KG1 (cell line): Measurements from ENCODE around the gene LRRC46.
A peak's percentile ranks its signal among the peaks of the same experiment; 100 is the strongest.

ENCODE experiments used
- DNase-seq: peaks from one replicate; lab custom pipeline; 2025; lab: John Stamatoyannopoulos, UW

Gene LRRC46

GRCh38 chr17:47810200-47810821 lies 21.2 kb upstream of the LRRC46 start:
- no peak for DNase-seq

- DNase-seq: no peak
Observed at GRCh38 chr17:47810901-47811635, 20.4 kb upstream of the LRRC46 start.

GRCh38 chr17:47811709-47812108 lies 19.8 kb upstream of the LRRC46 start:
- DNase-seq: no peak

- no peak for DNase-seq
Observed at GRCh38 chr17:47812146-47812920, 19.1 kb upstream of the LRRC46 start.

GRCh38 chr17:47813077-47813476 lies 18.4 kb upstream of the LRRC46 start:
- no peak for DNase-seq

GRCh38 chr17:47813512-47814031 lies 17.9 kb upstream of the LRRC46 start:
- no peak for DNase-seq

- no peak for DNase-seq
Observed at GRCh38 chr17:47815106-47815918, 16.2 kb upstream of the LRRC46 start.

- DNase-seq: no peak
Observed at GRCh38 chr17:47816111-47816735, 15.2 kb upstream of the LRRC46 start.

GRCh38 chr17:47816947-47817346 lies 14.5 kb upstream of the LRRC46 start:
- no peak for DNase-seq

- no peak for DNase-seq
Observed at GRCh38 chr17:47818002-47818695, 13.3 kb upstream of the LRRC46 start.

GRCh38 chr17:47819475-47819874 lies 12.0 kb upstream of the LRRC46 start:
- DNase-seq: no peak

- no peak for DNase-seq
Observed at GRCh38 chr17:47820033-47820789, 11.3 kb upstream of the LRRC46 start.

- DNase-seq: no peak
Observed at GRCh38 chr17:47821031-47821423, 10.4 kb upstream of the LRRC46 start.

- peak; percentile 41 for DNase-seq
Observed at GRCh38 chr17:47821424-47822391, 9.8 kb upstream of the LRRC46 start, which contains the start of gene OSBPL7. TSS of gene OSBPL7 (minus strand) at chr17:47821794. CDS start at chr17:47820278, 1,516 bp downstream.

GRCh38 chr17:47822785-47823184 lies 8.7 kb upstream of the LRRC46 start:
- no peak for DNase-seq

- DNase-seq: no peak
Observed at GRCh38 chr17:47823519-47823918, 8.0 kb upstream of the LRRC46 start.

- no peak for DNase-seq
Observed at GRCh38 chr17:47829870-47830269, 1.6 kb upstream of the LRRC46 start.

- no peak for DNase-seq
Observed at GRCh38 chr17:47830396-47831002, 971 bp upstream of the LRRC46 start.
